Measurements from ENCODE around the gene EYA2. TPM values are rescaled to one million over a fixed set of nuclear protein-coding genes. Genes with fewer than 3 reads are reported as not detected.

EYA2 gene
- total RNA-seq, 1 donor = 17.7 TPM

- Histone ChIP-seq H3K36me3 (ENCODE audit: insufficient read depth, low read length) (no peaks in the 10 kb centered on the region), H3K4me2 (ENCODE audit: insufficient read depth, low read length) (no peak overlapping the region), H3K79me2 (ENCODE audit: insufficient read depth, low read length) (no peaks in the 10 kb centered on the region), H3K4me3 (ENCODE audit: insufficient read depth, low read length) (no peak overlapping the region), H2AFZ (ENCODE audit: low read length) (no peak overlapping the region), H3K9me3 (ENCODE audit: low read depth, low read length) (no peaks in the 10 kb centered on the region), H3K27ac (ENCODE audit: low read depth, low read length) (no peak overlapping the region), H4K20me1 (ENCODE audit: insufficient read depth, low read length) (no peaks in the 10 kb centered on the region), H3K4me1 (ENCODE audit: insufficient read depth, low read length) (peaks cover 5% of the 10 kb centered on the region), H3K27me3 (ENCODE audit: insufficient read depth, low read length) (no peaks in the 10 kb centered on the region)
- no peak for TF ChIP-seq CTCF (IDR thresholded peaks at IDR 0.05; ENCODE audit: extremely low read depth, low read depth, low read length)
- DNase-seq (ENCODE audit: insufficient read length, low spot score, missing footprints) = peak; percentile 84
These were observed 252.0 kb downstream of the EYA2 start for GRCh38 chr20:47146686-47147085.

- Histone ChIP-seq H3K27ac (ENCODE audit: low read depth, low read length) (no peak overlapping the region), H3K9me3 (ENCODE audit: low read depth, low read length) (no peaks in the 10 kb centered on the region), H3K79me2 (ENCODE audit: insufficient read depth, low read length) (no peaks in the 10 kb centered on the region), H3K4me2 (ENCODE audit: insufficient read depth, low read length) (no peak overlapping the region), H3K4me3 (ENCODE audit: insufficient read depth, low read length) (no peak overlapping the region), H3K4me1 (ENCODE audit: insufficient read depth, low read length) (peaks cover 5% of the 10 kb centered on the region), H4K20me1 (ENCODE audit: insufficient read depth, low read length) (no peaks in the 10 kb centered on the region), H2AFZ (ENCODE audit: low read length) (no peak overlapping the region), H3K36me3 (ENCODE audit: insufficient read depth, low read length) (no peaks in the 10 kb centered on the region), H3K27me3 (ENCODE audit: insufficient read depth, low read length) (no peaks in the 10 kb centered on the region)
- no peak for DNase-seq (ENCODE audit: insufficient read length, low spot score, missing footprints)
- no peak for TF ChIP-seq CTCF (IDR thresholded peaks at IDR 0.05; ENCODE audit: extremely low read depth, low read depth, low read length)
These were observed 253.4 kb downstream of the EYA2 start for GRCh38 chr20:47148059-47148458.

- no peaks in the 10 kb centered on the region for H4K20me1 ChIP-seq (ENCODE audit: insufficient read depth, low read length)
- H2AFZ ChIP-seq (ENCODE audit: low read length) = no peak overlapping the region
- peaks cover 5% of the 10 kb centered on the region for H3K4me1 ChIP-seq (ENCODE audit: insufficient read depth, low read length)
- H3K27me3 ChIP-seq (ENCODE audit: insufficient read depth, low read length) = no peaks in the 10 kb centered on the region
- H3K36me3 ChIP-seq (ENCODE audit: insufficient read depth, low read length) = no peaks in the 10 kb centered on the region
- no peak overlapping the region for H3K4me3 ChIP-seq (ENCODE audit: insufficient read depth, low read length)
- DNase-seq (ENCODE audit: insufficient read length, low spot score, missing footprints) = no peak
- no peak overlapping the region for H3K27ac ChIP-seq (ENCODE audit: low read depth, low read length)
- no peaks in the 10 kb centered on the region for H3K9me3 ChIP-seq (ENCODE audit: low read depth, low read length)
- H3K4me2 ChIP-seq (ENCODE audit: insufficient read depth, low read length) = no peak overlapping the region
- no peaks in the 10 kb centered on the region for H3K79me2 ChIP-seq (ENCODE audit: insufficient read depth, low read length)
- TF ChIP-seq CTCF (IDR thresholded peaks at IDR 0.05; ENCODE audit: extremely low read depth, low read depth, low read length) = no peak
These were observed 255.3 kb downstream of the EYA2 start for GRCh38 chr20:47149939-47150338.

- Histone ChIP-seq H2AFZ (ENCODE audit: low read length) (no peak overlapping the region), H3K4me3 (ENCODE audit: insufficient read depth, low read length) (no peak overlapping the region), H3K36me3 (ENCODE audit: insufficient read depth, low read length) (no peaks in the 10 kb centered on the region), H3K27ac (ENCODE audit: low read depth, low read length) (no peak overlapping the region), H4K20me1 (ENCODE audit: insufficient read depth, low read length) (no peaks in the 10 kb centered on the region), H3K9me3 (ENCODE audit: low read depth, low read length) (no peaks in the 10 kb centered on the region), H3K4me1 (ENCODE audit: insufficient read depth, low read length) (peaks cover 5% of the 10 kb centered on the region), H3K79me2 (ENCODE audit: insufficient read depth, low read length) (no peaks in the 10 kb centered on the region), H3K4me2 (ENCODE audit: insufficient read depth, low read length) (no peak overlapping the region), H3K27me3 (ENCODE audit: insufficient read depth, low read length) (no peaks in the 10 kb centered on the region)
- peak; percentile 91 for TF ChIP-seq CTCF (IDR thresholded peaks at IDR 0.05; ENCODE audit: extremely low read depth, low read depth, low read length)
- peak; percentile 88 for DNase-seq (ENCODE audit: insufficient read length, low spot score, missing footprints)
These were observed 255.9 kb downstream of the EYA2 start for GRCh38 chr20:47150403-47151152.
